HG03064 (cell line): Measurements from ENCODE around the gene LEMD3.
"Not testable (repeated sequence)": the region's sequence is repeated elsewhere in the genome, so short reads cannot be mapped to it uniquely, and the experiment has no call there.

ENCODE experiments used
- ATAC-seq: cut with Tn5 transposase; IDR thresholded peaks from one replicate; pipeline ENCODE4 v1.9.1; 2021; ENCODE audit warnings: low read depth; ENCODE audit not compliant: unreplicated experiment

Gene LEMD3

DNA sequence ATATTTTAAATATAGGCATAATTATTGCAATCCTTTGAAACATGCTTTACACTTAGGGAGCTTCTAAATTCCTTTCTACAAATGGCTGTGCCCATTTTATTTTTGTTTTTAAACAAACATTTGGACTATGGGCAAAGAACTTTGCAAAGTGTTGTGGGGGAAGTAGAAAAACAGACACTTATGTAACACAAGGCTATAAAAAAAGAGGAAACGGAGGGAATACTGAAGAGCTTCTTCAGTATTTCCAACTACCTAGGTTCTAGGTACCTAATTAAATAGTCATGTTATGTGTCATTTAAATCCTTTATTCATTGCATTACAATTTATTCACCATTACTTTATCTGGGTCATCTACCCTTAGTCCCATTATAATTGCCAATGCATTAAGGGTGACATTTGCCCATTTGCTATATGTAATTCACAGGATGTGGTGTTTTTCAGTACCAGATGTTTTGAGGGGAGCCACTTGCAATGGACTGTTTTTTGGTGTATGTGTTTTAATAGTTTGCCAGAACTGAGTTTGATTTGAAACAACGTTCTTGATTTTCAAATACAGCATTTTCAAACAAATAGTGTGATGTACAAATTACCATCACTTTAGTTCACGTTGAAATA, 107.6 kb downstream of the LEMD3 start:
- ATAC-seq = no peak

DNA sequence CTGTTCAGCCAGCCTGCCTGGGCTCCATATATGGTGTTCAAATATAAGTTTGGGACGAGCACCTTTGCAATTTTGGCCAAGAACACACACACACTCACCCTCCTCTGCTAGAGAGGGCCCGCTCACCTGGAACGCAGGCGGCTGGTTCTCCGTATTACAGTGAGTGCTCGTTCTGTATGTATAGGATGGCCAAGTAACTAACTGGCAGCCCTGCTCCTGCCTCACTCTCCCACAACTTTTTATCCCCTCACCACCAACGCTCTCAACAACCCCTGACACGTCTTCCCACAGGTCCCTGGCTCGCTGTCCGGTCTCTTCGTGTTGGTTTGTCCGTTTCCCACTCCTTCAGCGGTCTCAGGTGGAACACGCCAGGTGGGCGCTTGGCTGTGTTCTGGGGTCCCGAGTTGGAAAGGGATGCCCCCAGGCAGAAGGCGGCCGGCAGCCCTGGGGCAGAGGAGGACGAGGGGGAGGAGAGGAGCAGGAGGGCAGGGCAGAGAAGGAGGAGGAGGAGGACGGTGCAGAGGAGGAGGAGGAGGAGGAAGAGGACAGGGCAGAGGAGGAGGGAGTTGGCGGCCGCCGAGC, 108.7 kb downstream of the LEMD3 start:
- no peak for ATAC-seq

DNA sequence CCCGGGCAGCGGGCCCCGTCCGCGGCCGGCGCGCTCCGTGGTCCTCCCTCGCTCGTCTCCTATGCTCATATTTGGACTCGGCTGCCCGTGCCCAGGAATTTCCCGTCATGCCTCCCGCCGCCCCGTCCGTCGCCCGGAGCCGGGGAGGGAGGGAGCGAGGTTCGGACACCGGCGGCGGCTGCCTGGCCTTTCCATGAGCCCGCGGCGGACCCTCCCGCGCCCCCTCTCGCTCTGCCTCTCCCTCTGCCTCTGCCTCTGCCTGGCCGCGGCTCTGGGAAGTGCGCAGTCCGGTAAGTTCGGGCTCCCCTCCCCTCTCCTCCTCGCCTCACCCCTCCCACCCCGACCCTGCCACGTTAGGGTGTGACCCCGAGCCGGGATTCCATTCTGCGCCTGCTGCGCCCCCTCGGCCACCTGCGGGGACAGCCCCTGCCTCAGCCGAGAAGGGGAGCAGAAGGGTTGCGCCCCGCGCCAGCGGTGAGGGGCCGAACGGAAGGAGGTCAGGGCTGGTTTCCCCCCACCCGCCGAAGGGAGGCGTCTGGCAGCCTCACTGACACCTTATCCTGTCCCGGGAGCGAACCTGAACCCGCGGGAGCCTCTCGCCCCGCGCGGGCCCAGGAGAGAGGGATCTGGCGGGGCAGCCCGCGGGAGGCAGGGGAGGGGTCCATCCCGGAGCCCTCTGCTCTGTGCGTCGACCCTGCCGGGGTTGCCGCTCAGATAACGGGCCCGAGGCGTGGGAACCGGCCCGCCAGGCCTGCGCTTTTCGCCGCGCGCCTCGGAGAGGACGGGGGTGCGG, 109.4 kb downstream of the LEMD3 start, which contains the start of gene MSRB3:
Gene MSRB3, plus strand, starts transcription at position 108 of the 793 bp plus-strand sequence. CDS start 29,897 bp downstream, outside the sequence.
- ATAC-seq = no peak

DNA sequence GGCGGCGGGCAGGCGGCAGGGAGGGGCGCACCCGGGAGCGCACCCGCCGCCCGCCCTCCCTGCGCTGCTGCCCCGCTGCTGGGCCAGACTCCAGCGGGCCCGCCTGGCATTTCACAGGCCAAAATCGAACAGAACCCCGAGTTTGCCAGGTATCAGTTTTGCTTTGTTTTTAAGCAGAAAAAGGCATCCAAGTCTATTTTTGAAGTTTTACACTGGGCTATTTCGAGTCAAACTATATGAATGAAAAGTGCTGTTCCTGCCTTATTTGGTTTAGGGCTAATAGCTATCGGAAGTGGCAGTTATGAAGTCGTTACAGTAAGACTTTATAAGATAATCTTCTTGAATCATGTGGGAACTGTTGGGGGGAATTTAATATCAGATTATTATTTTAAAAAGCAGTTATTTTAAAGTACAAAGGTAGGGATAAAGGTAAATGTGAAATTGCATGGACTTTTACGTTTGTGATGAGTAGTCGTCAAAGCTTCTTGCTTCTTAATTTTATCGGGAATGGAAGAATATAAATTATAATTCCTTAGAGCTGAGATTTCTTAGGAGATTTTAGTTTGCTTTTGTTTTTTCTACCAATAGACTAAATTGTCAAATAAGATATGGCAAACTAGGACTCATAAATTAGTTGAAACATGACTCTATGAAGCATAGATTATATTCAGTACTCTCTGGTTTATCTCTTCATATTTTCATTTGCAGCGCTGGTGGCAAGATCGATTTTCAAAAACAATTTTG, 110.2 kb downstream of the LEMD3 start:
- ATAC-seq = no peak

DNA sequence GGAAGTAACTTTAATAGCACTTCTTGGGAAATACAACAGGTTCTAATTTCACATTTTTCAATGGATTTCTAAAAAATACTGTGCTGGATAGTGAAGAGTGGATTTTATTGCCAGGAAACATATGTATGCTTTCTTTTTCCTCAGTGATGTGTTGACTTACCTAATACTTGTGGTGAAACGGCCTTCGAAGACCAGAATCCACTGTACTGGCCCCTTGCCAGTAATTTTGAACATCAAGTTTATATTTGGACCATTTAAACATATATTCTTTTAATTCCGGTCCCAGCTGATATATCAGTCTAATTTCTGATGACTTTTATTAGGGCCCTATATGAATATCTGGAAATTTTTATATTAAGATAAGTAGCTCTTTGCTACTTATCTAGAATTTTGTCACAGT, 110.9 kb downstream of the LEMD3 start:
- no peak for ATAC-seq

DNA sequence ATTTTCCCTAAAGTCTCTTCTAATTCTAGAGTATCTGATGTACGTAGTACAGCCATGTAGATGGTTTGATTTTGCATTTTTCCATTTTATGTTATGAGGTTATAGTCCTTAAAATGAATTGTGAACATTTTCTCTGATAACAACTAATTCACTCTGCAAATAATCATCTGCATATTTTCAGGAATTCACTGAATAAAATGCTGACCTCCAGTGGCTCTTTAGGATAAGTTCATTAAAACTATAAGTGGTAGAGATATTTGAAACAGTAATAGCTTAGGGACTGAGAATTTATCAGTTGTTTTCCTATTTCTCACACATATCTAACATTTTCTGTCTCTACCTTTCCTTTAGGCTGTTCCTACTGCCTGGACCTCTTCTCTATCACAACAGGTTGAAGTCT, 113.5 kb downstream of the LEMD3 start:
- ATAC-seq = no peak

DNA sequence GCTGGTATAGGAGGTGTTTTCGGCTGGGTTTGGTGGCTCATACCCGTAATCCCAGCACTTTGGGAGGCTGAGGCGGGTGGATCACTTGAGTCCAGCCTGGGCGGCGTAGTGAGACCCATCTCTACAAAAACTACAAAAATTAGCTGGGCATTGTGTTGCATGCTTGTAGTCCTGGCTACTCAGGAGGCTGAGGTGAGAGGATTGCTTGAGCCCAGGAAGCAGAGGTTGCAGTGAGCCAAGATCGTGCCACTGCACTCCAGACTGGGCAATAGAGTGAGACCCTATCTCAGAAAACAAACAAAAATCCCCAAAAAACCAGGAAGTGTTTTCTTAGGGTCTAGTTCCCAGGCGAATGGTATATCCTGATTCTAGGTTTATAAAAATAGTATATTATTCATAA, 116.1 kb downstream of the LEMD3 start:
- not testable (repeated sequence) for ATAC-seq

DNA sequence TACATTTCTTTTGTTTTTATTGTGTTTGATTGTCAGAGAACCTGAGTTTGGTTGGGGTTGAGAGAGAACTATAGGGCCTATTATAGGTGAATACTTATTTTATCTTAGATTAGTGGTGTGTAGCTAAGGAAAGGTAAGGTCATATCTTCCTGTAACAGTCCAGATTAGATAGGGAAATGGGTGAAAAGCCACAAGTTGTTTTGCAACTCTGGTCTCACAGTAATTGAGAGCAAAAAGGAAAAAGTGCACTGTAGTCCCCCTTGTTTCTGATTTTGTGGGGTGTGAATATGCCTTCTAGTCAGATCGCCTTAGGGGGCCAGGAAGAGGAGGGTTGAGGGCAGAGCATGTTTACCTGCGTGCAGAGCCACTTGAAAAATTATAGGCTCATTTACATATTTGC, 118.0 kb downstream of the LEMD3 start:
- no peak for ATAC-seq

DNA sequence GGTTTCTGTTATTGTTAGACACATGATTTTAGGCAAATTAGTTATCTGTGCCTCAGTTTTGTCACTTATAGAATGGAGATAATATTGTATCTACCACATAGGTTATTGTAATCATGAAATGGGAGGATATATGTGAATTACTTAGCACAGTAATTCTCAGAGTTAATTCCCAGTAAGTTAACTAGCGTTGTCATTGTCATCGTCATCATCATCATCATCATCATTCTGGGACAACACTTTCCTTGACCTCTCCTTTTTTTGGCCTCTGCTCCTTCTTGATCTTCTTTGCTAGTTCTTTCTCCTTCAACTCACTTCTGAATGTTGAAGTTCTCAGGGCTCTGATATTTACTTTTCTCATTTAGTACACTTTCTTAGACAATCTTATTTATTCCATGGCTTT, 122.9 kb downstream of the LEMD3 start:
- ATAC-seq = no peak

DNA sequence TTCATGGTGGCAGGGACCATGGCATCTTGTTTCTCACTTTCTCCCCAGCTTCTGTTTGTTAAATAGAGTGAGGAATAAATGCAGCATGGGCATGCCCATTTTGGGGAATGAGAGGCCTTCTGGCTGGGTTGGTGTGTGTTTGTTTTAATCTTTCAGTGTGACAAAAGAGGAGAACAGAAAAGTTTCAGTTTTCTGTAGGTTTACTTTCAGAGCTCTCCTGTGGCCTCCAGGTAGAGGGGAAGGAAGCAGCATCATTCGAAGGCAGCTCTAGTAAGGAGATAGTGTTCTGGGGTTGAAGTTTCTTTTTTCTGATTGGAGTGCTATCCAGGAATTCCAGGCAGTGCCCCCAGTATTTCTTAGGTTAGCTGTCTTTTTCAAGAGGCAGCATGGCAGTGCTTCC, 124.4 kb downstream of the LEMD3 start:
- ATAC-seq = no peak

DNA sequence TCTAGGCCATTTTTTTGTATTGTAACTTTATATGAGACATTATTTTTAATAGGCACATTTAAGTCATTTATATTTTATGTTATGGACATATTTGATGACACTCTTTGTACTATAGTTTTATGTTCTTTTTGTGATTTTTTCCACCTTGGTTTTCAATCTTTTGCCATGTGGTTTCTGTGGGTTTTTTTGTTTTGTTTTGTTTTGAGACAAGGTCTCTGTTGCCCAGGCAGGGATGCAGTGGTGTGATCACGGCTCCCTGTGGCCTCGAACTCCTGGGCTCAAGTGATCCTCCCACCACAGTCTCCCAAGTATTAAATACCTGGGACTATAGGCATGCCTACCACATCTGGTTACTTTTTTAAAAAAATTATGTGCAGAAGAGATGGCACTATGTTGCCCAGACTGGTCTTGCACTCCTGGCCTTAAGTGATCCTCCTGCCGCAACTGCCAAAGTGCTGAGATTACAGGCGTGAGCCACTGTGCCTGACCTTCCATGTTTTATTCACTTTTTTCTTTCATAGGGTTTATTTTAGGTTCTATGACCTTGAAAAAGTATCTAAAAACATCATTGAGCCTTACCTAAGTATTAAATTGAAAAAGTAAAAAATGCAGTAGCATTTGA, 125.4 kb downstream of the LEMD3 start:
- ATAC-seq = no peak

DNA sequence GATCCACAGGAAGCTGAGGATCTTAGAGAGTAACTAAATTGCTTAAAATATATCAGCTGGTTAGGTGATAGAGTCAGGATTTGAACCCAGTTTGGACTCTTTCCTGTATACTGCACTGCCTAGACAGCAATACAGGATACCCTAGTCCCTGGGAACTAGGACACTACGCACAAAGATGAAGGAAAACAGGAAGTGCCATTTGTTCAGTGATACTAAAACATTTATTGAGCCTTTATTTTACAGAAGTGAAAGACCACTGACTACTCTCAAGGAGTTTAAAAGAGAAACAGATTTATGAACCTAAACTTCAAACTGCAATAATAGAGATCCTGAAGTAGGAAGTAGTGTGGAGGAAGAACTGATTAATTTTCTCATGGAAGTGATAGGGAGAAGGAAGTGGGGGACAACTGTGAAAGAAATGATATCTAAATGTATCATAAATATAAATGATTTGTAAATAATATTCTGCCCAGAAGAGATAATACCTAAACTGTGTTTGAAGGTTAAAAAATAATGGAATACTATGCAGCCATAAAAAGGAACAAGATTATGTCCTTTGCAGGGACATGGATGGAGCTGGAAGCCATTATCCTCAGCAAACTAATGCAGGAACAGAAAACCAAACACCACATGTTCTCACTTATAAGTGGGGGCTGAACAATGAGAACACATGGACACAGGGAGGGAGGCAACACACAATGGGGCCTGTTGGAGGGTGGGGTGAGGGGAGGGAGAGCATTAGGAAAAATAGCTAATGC, 127.3 kb downstream of the LEMD3 start:
- no peak for ATAC-seq
